ENCODE measurements around the gene TIGD7.

The TIGD7 gene

GRCh38 chr16:3249451-3249850, 55.8 kb downstream of the TIGD7 start:
- in situ Hi-C loops (cut with MboI; ENCODE audit: low sequenced_read_pairs, unreplicated experiment) = no loop called here
- TF ChIP-seq CTCF (IDR thresholded peaks at IDR 0.05; ENCODE audit: borderline replicate concordance, control extremely low read depth, extremely low read depth, insufficient read depth, missing control alignments) = no peak
- DNase-seq (ENCODE audit: low spot score) = no peak

GRCh38 chr16:3249020-3249419, 56.2 kb downstream of the TIGD7 start:
- in situ Hi-C loops (cut with MboI; ENCODE audit: low sequenced_read_pairs, unreplicated experiment) = no loop called here
- TF ChIP-seq CTCF (IDR thresholded peaks at IDR 0.05; ENCODE audit: borderline replicate concordance, control extremely low read depth, extremely low read depth, insufficient read depth, missing control alignments) = no peak
- DNase-seq (ENCODE audit: low spot score) = no peak

Measured in GM13976 (cell line).